Non-pigmented ciliary epithelial cell (primary cell): ENCODE measurements around the gene MOB2.

Experiments
- DNase-seq: peaks from one replicate; pipeline ENCODE4 v3.0.0-alpha.2; 2010; ENCODE audit warnings: low read depth

Gene MOB2

DNA sequence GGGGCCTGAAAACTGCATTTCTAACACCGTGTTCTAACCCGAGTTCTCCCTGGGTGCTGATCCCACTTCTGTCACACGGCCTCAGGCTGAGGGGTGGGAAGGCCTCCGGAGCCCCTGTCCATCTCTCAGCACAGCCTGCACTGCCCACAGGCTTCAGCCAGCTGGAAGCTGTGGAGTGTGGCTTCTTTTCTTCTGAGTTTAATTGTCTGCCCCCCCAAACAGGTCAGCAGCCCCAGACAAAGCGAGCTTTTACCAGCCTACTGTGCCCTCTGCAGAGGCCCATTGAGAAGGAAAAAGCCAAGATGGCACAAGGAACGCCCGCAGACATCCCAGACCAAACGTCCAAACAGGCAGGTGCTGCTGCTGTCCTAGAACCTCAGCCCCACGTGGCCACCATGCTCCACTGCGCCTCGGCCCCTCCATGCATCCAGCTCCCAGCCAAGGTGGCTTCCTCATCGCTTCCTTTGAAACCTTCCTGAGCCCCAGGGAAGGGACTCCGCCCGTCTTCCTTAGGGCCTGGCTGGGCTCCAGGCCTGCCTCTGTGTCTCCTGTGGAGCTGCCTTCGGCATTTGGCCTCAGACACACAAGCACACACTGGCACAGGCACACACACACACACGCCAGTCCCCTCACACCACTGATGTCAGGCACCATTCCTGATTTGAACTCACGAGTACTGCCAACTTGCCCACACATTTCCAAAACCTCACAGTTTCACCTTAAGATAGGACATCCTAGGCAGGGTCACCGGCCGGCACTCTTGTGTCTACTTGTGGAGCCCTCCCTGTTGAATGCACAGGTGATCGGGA lies 1.7 kb downstream of the MOB2 start:
- DNase-seq: no peak

DNA sequence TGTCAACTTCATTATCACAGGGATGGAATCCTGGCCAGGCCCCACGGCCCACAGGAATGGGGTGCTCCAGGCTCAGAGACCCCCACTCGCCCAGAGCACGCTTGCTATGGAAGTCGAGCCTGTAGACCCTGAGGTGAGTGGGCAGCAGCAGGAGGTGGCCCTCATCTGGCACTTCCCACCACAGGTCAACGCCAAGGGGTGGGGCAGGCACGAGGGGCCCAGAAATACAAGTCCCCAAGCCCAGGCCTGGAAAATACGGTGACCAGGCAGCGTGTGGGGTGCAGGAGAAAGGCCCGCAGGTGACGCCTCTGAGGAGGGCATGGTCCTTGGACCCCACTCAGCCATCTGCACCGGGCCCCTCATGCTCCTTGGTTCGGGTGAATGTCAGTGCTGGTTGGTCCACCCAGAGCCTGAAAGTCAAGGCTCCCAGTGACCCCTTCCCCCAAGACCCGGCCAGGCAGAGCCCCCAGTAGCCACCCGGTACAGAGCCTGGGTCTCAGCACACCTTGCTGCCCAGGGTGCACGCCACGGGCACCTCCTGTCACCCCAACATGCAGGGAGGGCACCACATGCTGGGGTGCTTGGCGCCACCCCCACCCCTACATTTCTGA lies 2.4 kb downstream of the MOB2 start:
- DNase-seq: no peak

GRCh38 chr11:1483445-1483961 lies 3.1 kb downstream of the MOB2 start:
- DNase-seq: no peak

GRCh38 chr11:1482581-1483444 lies 3.8 kb downstream of the MOB2 start:
- no peak for DNase-seq

DNA sequence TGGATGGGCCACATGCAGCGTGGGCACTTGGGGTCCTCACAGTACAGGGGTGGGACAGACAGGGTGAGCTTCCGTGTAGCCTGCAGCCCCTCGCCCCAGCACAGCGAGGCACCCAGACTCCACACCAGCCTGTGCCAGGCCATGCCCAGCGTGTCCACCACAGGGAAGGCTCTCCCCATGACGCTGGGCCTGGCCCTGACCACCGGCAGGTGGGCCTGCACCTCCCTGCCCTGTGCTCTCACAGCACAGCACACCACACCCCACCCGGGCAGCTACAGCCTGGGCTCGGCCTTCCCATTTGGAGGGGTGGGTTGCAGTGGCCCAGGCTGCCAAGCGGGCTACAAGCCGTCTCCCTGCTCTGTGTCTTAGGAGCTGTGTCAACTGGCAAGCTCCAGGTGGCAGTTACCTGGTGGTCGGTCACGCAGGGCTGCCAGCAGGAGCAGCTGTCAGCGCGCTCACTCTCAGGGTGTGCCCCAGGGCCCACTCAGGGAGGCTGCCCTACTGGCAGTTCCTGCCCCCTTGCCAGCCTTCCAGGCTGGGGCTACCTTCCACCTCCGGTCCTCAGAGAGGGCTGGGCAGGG lies 4.6 kb downstream of the MOB2 start:
- DNase-seq: no peak

DNA sequence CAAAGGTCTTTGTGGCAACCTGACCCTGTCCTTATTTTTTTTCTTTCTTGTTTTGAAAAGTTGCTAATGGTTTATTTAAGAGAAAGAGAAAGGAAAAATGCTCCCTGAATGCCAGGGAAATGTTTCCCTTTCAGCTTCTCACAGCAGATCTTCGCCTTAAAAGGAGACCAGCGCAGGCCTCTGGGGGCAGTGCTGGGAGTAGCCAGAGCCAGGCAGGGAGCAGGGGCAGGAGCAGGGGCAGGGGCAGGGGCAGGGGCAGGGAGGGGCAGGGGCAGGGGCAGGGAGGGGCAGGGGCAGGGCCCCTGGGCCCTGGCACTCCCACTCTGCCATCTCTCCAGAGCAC lies 5.1 kb downstream of the MOB2 start:
- DNase-seq: no peak

- no peak for DNase-seq
Observed at GRCh38 chr11:1480555-1481482, 5.8 kb downstream of the MOB2 start.

- no peak for DNase-seq
Observed at GRCh38 chr11:1480191-1480554, 6.4 kb downstream of the MOB2 start.

DNA sequence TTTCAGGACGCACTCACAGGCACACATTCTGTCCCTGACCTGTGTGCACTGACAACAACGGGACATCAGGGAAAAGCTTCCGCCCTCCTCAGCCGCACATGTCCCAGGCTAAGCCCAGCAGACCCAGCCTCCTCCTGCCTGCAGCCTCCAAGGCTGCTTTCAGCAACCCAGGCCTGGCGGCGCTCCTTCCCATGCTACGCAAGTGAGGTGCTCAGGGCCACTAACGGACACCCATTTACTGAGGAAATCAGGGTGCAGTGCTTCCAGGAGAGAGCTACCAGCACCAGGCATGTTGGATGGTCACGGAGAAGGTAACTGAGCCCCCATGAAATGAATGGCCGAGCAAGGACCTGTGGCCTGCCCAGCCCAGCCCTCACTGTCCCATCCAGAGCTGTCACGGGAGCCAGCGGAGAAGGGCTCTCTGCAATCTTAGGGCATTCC lies 6.9 kb downstream of the MOB2 start:
- no peak for DNase-seq

- DNase-seq: no peak
Observed at GRCh38 chr11:1479006-1479677, 7.4 kb downstream of the MOB2 start.

DNA sequence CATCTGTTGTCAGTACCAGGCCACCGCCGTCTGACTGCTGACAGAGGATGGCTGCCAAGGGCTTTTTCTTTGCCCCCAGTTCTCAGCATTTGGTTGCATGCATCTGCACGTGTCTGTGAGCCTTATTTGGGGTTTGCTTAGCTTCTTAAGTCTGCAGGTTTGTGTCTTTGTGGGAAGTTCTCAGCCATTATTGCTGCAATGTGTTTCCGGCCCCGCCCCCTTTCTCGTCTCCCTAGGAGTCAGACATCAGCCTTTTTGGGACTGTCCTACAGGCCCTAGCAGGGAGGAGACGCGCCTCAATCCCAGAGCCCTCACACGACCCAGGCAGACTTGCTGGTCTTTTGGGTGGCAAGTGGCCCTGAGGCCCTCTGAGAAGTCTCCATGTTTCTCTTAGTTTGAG lies 8.0 kb downstream of the MOB2 start:
- DNase-seq: no peak

DNA sequence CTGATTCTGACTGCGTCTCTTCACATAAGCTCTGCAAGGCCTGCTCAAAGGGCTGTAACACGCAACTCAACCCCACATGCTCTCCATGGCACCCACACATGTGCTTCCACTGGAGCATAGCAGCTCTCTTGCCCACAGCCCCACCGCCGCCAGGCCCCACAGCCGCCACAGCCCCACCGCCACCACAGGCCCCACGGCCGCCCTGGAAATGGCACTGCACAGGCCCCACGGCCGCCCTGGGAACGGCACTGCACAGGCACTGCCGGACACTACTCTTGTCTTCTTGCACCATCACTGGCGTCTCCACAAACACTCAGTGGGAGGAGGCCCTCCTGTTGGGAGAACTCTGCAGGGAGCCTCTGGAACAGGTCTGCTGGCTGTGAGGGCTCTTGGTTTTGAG lies 8.6 kb downstream of the MOB2 start:
- no peak for DNase-seq

- no peak for DNase-seq
Observed at GRCh38 chr11:1476940-1477736, 9.4 kb downstream of the MOB2 start.

- DNase-seq: no peak
Observed at GRCh38 chr11:1475841-1476240, 10.7 kb downstream of the MOB2 start.

DNA sequence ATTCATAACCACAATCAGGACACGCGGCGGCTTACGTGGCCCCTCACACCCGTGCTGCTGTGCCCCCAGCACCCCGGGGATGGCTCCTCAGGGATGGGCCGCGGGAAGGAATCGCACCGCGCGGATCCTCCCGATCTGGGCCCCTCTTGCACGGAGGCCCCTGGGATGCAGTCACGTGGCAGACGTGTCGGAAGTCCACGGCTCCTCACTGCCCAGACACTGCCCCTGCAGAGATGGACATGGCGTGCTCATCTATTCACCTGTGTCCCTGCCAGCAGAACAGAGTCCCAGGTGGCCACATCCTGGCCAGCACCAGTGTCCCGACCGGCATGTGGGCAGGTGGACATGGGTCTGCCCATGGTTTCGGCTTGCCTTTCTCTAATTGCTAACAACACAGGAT lies 12.8 kb downstream of the MOB2 start:
- no peak for DNase-seq

DNA sequence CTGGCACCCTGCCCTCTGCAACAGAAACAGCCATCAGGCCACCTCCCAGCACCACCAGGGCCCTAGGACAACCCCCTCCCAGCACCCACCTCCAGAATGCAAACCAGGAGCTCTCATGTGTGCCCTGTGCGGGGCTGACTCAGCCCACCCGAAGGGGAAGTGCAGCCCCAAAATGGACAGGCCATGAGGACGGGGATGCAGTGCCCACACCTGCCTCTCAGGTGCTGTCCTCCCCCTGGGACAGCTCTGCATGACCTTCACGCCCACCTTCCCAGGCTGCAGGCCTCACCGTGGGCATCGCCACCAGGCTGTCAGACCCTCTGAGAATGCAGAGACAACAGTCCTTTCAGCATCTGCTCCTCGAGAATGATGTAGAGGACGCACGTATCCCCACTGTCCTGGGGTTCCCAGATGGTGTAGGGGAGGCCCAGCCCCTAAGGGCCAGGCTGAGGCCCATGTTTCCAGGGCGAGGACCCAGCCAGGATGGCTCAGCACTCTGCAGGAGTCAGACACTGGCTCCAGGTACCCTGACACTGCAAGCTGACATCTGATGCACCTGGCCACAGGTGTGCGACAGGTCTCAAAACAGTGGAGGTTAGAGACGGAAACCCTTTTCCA lies 13.5 kb downstream of the MOB2 start:
- DNase-seq: no peak

DNA sequence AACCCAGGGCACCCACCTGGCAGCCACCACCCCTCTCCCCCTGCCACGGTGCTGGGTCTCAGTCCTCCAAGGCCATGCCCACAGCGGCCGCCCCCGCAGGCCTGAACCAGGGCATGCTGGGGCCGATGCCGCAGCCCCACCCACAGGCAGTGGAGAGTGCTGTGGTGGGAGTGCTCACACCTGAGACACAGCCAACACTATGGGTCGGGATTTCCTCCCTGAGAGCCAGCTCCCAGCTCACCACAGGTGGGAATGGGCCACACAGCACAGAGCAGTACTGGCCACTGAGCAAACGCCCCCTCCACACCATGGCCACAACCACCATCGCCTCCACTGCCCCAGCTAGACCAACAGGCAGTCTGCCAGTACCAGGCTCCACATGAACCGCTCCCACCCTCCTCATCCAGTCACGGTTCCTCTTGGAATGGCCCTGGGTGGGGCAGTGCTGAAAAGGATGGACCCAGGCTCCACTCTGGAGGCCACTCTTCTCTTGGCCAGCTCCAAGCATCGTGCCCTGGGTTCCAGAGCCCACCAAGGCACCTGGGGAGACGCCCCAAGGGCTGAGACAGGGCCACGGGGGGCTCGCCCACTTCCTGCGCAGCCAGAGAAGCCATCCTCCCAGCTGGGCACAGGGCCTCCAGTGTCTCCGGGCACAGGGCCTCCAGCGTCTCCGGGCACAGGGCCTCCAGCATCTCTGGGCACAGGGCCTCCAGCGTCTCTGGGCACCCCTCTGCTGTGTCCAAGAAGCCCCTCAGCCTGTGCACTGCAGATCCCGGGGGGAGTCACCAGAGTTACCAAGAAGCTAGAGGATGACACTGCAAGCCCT lies 14.2 kb downstream of the MOB2 start:
- DNase-seq: no peak

GRCh38 chr11:1471736-1472135 lies 14.8 kb downstream of the MOB2 start:
- DNase-seq: no peak
